GM21423 (cell line): ENCODE measurements around the gene TNKS1BP1.
"Not testable (repeated sequence)": the region's sequence is repeated elsewhere in the genome, so short reads cannot be mapped to it uniquely, and the experiment has no call there.

Experiments
- ATAC-seq: cut with Tn5 transposase; IDR thresholded peaks from one replicate; pipeline ENCODE4 v1.9.1; 2021; ENCODE audit warnings: mild to moderate bottlenecking, moderate library complexity; ENCODE audit not compliant: unreplicated experiment

The TNKS1BP1 gene

DNA sequence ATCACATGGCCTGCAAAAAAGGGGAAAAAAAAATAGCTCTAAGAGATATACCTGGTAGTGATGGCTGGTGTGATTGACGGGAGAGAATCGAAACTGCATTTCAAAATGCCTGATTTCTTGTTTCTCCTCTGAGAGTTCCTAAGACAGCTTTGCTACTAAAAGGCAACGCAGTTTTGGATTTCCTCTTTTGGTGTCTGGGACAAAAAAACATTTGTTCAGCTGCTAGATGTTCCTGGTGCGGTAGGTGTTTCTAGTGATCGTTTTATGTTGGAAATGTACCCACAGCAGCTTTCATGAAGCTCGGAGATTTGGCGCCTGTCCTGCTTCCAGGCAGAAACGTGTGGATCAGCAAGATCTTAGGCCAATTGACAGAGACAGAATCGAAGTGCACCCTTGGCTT is 31.5 kb upstream of the TNKS1BP1 start:
- ATAC-seq, result no peak

GRCh38 chr11:57354699-57355098 is 29.9 kb upstream of the TNKS1BP1 start:
- ATAC-seq, result no peak

DNA sequence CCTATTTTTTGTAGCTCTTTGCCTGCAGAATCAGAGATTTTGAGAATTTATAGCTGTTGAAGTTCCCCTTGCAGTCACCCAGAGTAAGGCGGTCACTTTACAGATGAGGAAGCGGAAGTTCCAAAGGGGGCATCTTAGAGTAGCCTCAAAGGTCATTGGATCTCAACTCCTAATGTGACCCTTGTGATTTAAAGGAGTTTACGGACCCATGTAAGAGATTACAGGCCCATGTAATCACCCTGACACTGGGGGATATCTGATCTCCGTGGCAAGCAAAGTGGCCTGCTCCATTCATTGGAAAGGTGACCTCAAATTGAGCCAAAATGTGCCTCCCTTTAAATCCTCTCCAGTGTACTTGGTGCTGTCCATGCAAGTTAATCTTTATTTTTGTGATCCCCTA is 29.1 kb upstream of the TNKS1BP1 start:
- ATAC-seq, result no peak

- ATAC-seq, result no peak
Measured at GRCh38 chr11:57353446-57353845, 28.7 kb upstream of the TNKS1BP1 start.

DNA sequence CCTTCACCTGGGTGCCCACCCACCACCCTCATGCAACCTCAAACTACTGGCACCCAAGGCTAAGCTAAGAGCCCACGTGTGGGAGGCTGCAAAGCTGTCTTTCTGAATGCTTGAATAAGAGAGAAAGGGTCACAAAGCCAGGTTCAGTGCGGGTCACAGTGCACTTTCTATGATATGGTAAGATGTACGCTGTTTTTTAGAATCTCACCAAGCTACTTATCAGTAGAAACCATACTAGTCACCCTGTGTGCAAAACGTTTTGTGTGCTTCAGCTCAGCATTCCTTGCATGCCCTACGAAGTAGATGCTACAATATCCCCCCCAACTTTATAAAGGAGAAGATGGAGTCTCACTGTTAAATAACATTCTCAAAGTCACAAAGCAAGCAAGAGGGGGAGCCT is 28.3 kb upstream of the TNKS1BP1 start:
- no peak for ATAC-seq

- peak; percentile 46 for ATAC-seq
Measured at GRCh38 chr11:57349491-57350274, 24.9 kb upstream of the TNKS1BP1 start.

- no peak for ATAC-seq
Measured at GRCh38 chr11:57348636-57349313, 24.0 kb upstream of the TNKS1BP1 start.

DNA sequence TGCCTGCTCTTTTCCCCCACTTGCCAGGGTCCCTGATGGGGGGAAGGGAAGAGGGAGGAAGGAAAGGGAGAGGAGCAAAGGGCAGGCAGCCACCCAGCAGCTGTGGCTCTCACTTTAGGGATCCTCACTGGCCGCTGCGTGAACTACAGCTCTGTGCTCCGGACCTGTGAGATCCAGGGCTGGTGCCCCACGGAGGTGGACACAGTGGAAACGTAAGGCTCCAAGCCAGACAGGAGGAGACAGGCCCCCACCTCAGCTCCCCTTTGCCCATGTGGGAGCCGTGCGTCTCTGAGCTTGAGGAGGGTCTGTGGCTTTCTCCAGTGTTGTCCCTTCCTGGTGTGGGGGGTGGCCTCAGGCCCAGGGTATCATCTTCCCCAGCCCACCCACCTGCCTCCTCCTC is 23.3 kb upstream of the TNKS1BP1 start:
- ATAC-seq, result no peak

- no peak for ATAC-seq
Measured at GRCh38 chr11:57347336-57347735, 22.6 kb upstream of the TNKS1BP1 start.

DNA sequence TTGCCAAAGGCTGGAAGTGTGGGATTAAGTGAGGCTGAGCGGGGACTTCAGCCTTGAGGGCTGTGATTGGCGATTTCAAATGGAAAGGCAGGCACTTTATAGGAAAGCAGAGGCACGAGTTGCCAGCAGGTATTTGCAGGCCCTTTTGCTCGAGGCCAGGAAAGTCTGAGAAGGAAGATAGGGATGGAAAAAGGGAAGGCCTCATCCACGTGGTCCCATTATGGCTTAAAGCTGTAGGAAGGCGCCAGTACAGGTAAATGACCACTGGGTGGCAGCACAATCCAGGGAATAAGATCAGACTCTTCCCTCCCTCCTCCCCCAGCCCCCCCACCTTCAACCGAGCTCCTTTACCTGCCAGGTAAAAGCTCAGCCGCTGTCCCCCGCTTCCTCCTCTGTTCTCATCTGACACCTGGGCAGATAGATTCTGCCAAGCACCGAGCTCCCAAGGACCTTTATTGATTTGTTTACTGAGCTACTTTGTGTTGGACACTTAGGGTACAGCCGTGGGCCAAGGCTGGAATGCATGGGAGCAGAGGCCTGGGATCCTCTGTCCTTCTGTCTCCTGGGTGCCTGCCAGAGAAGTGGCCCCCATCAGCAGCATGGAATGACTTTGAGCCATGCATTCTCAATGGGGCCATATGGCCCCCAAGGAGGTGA is 20.9 kb upstream of the TNKS1BP1 start:
- peak; percentile 47 for ATAC-seq

DNA sequence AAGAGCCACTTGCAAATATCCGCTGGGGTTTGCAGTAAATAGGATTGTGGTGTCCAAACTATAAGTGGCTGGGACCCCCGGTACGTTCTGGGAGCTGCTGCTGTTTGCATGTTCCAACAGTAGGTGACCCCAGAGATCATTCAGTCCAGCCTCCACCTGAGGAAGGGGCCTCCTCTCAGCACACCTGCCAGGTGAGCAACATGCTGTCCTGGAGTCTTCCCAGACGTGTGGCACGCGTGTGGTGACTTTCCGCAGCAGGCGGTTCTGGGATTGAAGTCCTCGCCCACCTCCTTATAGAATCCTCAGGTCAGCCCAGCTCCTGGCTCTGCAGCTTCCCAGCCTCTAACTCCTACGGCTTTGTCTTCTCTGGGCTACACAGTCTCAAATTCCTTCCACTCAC is 20.1 kb upstream of the TNKS1BP1 start:
- no peak for ATAC-seq

GRCh38 chr11:57343825-57344224 is 19.1 kb upstream of the TNKS1BP1 start:
- ATAC-seq, result no peak

GRCh38 chr11:57342702-57343101 is 17.9 kb upstream of the TNKS1BP1 start:
- no peak for ATAC-seq

- no peak for ATAC-seq
Measured at GRCh38 chr11:57341250-57341808, 16.6 kb upstream of the TNKS1BP1 start.

GRCh38 chr11:57340039-57340615 is 15.4 kb upstream of the TNKS1BP1 start:
- no peak for ATAC-seq

DNA sequence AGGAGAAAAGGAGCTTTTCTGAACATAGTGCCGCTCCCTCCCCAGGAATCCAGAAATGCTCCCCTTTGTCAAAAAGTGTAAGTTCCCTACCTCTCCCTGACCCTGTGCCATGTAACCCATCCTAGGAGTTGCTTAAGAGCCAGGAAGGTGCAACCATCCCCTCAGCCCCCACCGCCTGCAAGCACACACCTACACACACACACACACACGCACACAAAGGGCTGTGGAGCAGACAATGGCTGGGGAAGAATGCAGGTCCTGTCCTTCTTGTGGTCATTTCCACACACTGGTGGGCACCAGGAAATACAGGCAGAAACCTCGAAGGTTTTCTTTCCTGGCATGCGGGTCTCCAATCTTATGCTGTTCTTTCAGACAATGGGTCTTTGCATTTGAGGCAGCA is 14.6 kb upstream of the TNKS1BP1 start:
- ATAC-seq, result no peak

DNA sequence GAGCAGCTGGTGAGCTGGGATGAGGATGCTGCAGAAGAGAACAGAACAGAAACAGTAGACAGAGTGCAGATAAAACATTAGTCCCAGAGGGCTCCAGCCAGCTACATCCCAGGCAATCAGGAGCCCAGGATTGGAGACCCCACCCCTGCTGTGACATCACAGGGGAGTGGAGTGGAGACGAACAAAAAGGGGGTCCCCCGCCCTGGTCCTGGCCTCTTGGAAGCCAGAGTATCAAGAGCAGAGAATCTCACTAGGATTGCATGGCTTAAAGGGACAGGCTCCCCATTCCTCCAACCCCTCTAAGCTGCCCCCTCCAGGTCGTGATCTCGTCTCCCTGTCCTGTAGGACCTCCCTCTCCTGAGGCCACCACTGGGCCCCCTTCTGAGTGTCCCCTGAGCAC is 13.4 kb upstream of the TNKS1BP1 start, which contains the start of gene P2RX3:
TSS of gene P2RX3 (plus strand) at position 211 of the 400 bp plus-strand sequence. CDS start 199 bp downstream, outside the sequence.
- ATAC-seq, result no peak

DNA sequence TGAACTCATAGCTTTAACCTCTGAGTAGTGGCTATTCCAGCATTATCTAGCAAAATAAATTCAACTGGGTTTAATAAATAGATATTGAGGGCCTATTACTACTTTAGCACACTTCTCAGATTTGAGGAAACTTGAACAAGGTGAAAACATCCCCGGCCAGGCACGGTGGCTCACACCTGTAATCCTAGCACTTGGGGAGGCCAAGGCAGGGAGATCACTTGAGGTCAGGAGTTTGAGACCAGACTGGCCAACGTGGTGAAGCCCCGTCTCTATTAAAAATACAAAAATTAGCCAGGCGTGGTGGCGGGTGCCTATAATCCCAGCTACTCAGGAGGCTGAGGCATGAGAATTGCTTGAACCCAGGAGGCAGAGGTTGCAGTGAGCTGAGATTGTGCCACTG is 12.1 kb upstream of the TNKS1BP1 start:
- not testable (repeated sequence) for ATAC-seq

DNA sequence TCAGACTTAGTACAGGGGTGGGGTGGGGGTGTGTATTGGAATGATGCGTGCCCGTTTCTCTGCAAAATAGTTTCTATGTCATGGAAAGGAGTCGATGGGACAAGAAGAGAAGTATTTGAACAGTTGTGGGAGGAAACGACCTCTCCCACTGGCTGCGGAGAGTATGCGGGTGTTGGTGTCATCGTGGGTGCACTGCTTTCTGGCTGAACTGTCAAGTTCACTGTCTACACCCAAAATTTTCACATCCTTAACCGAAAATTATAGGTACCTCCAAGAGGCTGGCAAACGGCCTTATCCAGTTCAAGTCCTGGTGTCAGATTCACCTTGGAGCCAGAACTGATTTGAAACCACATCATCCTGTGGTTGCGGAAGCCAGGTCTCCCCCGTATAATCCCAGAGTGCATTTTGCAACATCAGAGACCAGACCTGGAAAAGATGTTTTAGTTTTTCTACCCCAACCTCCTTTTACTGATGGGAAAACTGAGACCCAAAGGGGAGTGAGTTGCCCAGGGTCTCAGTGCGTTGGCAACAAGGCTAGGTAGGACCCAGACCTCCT is 11.4 kb upstream of the TNKS1BP1 start:
- ATAC-seq, result no peak

DNA sequence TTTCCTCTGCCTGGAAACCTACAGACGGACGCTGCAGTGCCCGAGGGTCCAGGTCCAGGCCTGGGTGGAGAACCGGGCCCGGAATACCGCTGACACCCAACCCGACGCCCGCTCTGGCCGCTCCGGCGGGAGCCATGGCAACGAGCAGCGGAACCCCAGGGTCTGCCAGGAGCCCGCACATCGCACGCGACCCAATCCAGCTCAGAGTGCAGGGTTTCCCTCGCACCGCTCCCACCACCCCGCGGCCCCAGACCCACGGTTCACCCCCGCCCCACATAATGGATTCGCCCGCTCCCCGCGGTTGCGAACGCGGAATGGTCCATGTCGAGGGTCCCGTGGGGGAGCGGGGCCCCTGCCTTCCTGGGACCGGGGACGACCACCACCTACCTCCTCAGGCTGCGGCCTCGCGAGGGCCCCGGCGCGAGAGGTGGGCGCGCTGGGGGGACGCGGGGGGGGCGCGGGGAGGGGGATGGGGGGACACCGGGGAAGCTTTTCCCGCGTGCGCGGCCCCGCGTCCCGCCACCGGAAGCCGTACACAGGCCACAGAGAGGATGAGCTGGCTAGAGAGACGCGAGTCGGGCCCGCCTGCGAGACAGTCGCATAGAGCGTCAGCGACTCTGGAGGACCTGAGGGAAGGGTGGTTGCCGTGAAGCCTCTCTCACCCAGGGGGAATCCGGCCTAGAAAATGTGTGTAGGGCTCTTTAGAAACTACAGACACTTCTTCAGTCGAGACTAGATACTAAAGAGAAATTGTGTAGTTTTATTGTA is 10.8 kb upstream of the TNKS1BP1 start, which contains the start of gene SSRP1:
TSS of gene SSRP1 (minus strand) at position 550 of the 768 bp plus-strand sequence. CDS start 771 bp downstream, outside the sequence.
- ATAC-seq, result peak; percentile 99
